Measurements from ENCODE around the gene PKD2L1. TPM values are rescaled to one million over a fixed set of nuclear protein-coding genes. Genes with fewer than 3 reads are reported as not detected.

Gene PKD2L1
- total and polyA plus RNA-seq, 9 of the 15 experiments (the other 6 are each of a cell fraction or from before 2014, with no cell fraction given): not detected

GRCh38 chr10:100373298-100374199, 43.5 kb upstream of the PKD2L1 start (continued):
- TF ChIP-seq VEZF1 (CRISPR knock-in tag; IDR thresholded peaks at IDR 0.05) (peak; percentile 71), TRIM24 (IDR thresholded peaks at IDR 0.05) (peak in 1 of 2 experiments; percentile 53; a peak in 1 of 4 replicates), PRDM10 (IDR thresholded peaks at IDR 0.05; ENCODE audit: partially characterized antibody) (peak; percentile 16), THRB (CRISPR knock-in tag; conservative IDR thresholded peaks at IDR 0.05) (no peak), LARP7 (IDR thresholded peaks at IDR 0.05) (no peak), KDM4B (IDR thresholded peaks at IDR 0.05; ENCODE audit: borderline replicate concordance in 2 of 2, low read depth in 1 of 2) (no peak), KDM1A (IDR thresholded peaks at IDR 0.05) (peak; percentile 29 to 40; a peak in 2 of 4 replicates), MCM2 (IDR thresholded peaks at IDR 0.05; ENCODE audit: low read depth) (no peak), ZNF184 (CRISPR knock-in tag; IDR thresholded peaks at IDR 0.05) (no peak), KLF16 (IDR thresholded peaks at IDR 0.05) (peak; percentile 68), TCF15 (CRISPR knock-in tag; IDR thresholded peaks at IDR 0.05) (no peak), HEY1 (CRISPR knock-in tag; IDR thresholded peaks at IDR 0.05; ENCODE audit: borderline replicate concordance) (no peak), NBN (IDR thresholded peaks at IDR 0.05; ENCODE audit: low read depth) (peak; percentile 63), BRCA1 (IDR thresholded peaks at IDR 0.05) (no peak), BRCA1 (CRISPR knock-in tag; IDR thresholded peaks at IDR 0.05) (no peak), DMBX1 (CRISPR knock-in tag; IDR thresholded peaks at IDR 0.05; ENCODE audit: borderline replicate concordance) (no peak), ATF1 (CRISPR knock-in tag; IDR thresholded peaks at IDR 0.05) (no peak), ATF1 (tag; IDR thresholded peaks at IDR 0.05) (peak; percentile 62), ZNF23 (CRISPR knock-in tag; IDR thresholded peaks at IDR 0.05) (no peak), KAT7 (CRISPR knock-in tag; IDR thresholded peaks at IDR 0.05; ENCODE audit: borderline replicate concordance) (no peak), TRIM28 (IDR thresholded peaks at IDR 0.05) (no peak), ATF3 (IDR thresholded peaks at IDR 0.05) (peak; percentile 97), ATF3 (CRISPR knock-in tag; conservative IDR thresholded peaks at IDR 0.05) (peak; percentile 82)
